ENCODE measurements around the gene PCBP3. TPM values are rescaled to one million over a fixed set of nuclear protein-coding genes. Genes with fewer than 3 reads are reported as not detected.
"Not testable (repeated sequence)": the region's sequence is repeated elsewhere in the genome, so short reads cannot be mapped to it uniquely, and the experiment has no call there.

PCBP3 gene
- total and polyA plus RNA-seq, 2 donors from 2014 or later, result 2.3 to 5.4 TPM

GRCh38 chr21:45848805-45849204, 205.3 kb downstream of the PCBP3 start:
- no peak for TF ChIP-seq CTCF (IDR thresholded peaks at IDR 0.05; ENCODE audit: borderline replicate concordance, extremely low read depth, insufficient read depth)
- DNase-seq (no peak), FAIRE-seq (no peak)
- H3K36me3 ChIP-seq (ENCODE audit: control insufficient read depth in 2 of 3, insufficient read depth in 3 of 3, low read length in 3 of 3), result no peaks in the 10 kb centered on the region
- H3K27me3 ChIP-seq (ENCODE audit: control insufficient read depth, insufficient read depth, low read length), result no peaks in the 10 kb centered on the region
- no peaks in the 10 kb centered on the region for H3K4me1 ChIP-seq (ENCODE audit: control insufficient read depth in 2 of 3, insufficient read depth in 2 of 3, low read depth in 1 of 3, low read length in 3 of 3)
- intact Hi-C loops (cut with DNase I), result no loop called here
- H3K9ac ChIP-seq (ENCODE audit: low read length in 3 of 3), result no peak overlapping the region
- H3K9me3 ChIP-seq (ENCODE audit: control insufficient read depth in 2 of 3, insufficient read depth in 1 of 3, low read length in 3 of 3), result no peaks in the 10 kb centered on the region
- no peak overlapping the region for H3K4me3 ChIP-seq (ENCODE audit: low read length in 3 of 3)
- H3K27ac ChIP-seq (ENCODE audit: low read depth in 2 of 2, low read length in 2 of 2), result no peak overlapping the region

- H3K9me3 ChIP-seq (ENCODE audit: control insufficient read depth in 2 of 3, insufficient read depth in 1 of 3, low read length in 3 of 3), result no peaks in the 10 kb centered on the region
- intact Hi-C loops (cut with DNase I), result no loop called here
These were observed 206.1 kb downstream of the PCBP3 start for GRCh38 chr21:45849651-45850050.

GRCh38 chr21:45850181-45850580, 206.7 kb downstream of the PCBP3 start:
- DNase-seq (no peak), FAIRE-seq (no peak)
- no peak overlapping the region for H3K27ac ChIP-seq (ENCODE audit: low read depth in 2 of 2, low read length in 2 of 2)
- intact Hi-C loops (cut with DNase I), result no loop called here
- TF ChIP-seq CTCF (IDR thresholded peaks at IDR 0.05; ENCODE audit: borderline replicate concordance, extremely low read depth, insufficient read depth), result no peak
- no peak overlapping the region for H3K4me3 ChIP-seq (ENCODE audit: low read length in 3 of 3)
- H3K4me1 ChIP-seq (ENCODE audit: control insufficient read depth in 2 of 3, insufficient read depth in 2 of 3, low read depth in 1 of 3, low read length in 3 of 3), result no peaks in the 10 kb centered on the region
- H3K36me3 ChIP-seq (ENCODE audit: control insufficient read depth in 2 of 3, insufficient read depth in 3 of 3, low read length in 3 of 3), result no peaks in the 10 kb centered on the region
- H3K27me3 ChIP-seq (ENCODE audit: control insufficient read depth, insufficient read depth, low read length), result no peaks in the 10 kb centered on the region
- no peaks in the 10 kb centered on the region for H3K9me3 ChIP-seq (ENCODE audit: control insufficient read depth in 2 of 3, insufficient read depth in 1 of 3, low read length in 3 of 3)
- no peak overlapping the region for H3K9ac ChIP-seq (ENCODE audit: low read length in 3 of 3)

More at GRCh38 chr21:45849651-45850050, 206.1 kb downstream of the PCBP3 start:
- TF ChIP-seq CTCF (IDR thresholded peaks at IDR 0.05; ENCODE audit: borderline replicate concordance, extremely low read depth, insufficient read depth), result no peak
- no peaks in the 10 kb centered on the region for H3K4me1 ChIP-seq (ENCODE audit: control insufficient read depth in 2 of 3, insufficient read depth in 2 of 3, low read depth in 1 of 3, low read length in 3 of 3)
- no peak for FAIRE-seq
- no peak for DNase-seq
- H3K4me3 ChIP-seq (ENCODE audit: low read length in 3 of 3), result no peak overlapping the region
- H3K9ac ChIP-seq (ENCODE audit: low read length in 3 of 3), result no peak overlapping the region
- no peaks in the 10 kb centered on the region for H3K27me3 ChIP-seq (ENCODE audit: control insufficient read depth, insufficient read depth, low read length)
- H3K36me3 ChIP-seq (ENCODE audit: control insufficient read depth in 2 of 3, insufficient read depth in 3 of 3, low read length in 3 of 3), result no peaks in the 10 kb centered on the region
- H3K27ac ChIP-seq (ENCODE audit: low read depth in 2 of 2, low read length in 2 of 2), result no peak overlapping the region

DNA sequence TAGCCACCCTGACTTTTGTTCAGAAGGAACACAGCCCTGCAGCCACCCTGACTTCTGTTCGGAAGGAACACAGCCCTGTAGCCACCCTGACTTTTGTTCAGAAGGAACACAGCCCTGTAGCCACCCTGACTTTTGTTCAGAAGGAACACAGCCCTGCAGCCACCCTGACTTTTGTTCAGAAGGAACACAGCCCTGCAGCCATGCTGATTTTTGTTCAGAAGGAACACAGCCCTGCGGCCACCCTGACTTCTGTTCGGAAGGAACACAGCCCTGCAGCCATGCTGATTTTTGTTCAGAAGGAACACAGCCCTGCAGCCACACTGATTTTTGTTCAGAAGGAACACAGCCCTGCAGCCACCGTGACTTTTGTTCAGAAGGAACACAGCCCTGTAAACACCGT, 208.9 kb downstream of the PCBP3 start:
- H3K27ac ChIP-seq (ENCODE audit: low read depth in 2 of 2, low read length in 2 of 2); H3K4me3 ChIP-seq (ENCODE audit: low read length in 3 of 3); H3K27me3 ChIP-seq (ENCODE audit: control insufficient read depth, insufficient read depth, low read length); DNase-seq; intact Hi-C loops (cut with DNase I); H3K4me1 ChIP-seq (ENCODE audit: control insufficient read depth in 2 of 3, insufficient read depth in 2 of 3, low read depth in 1 of 3, low read length in 3 of 3); H3K36me3 ChIP-seq (ENCODE audit: control insufficient read depth in 2 of 3, insufficient read depth in 3 of 3, low read length in 3 of 3); H3K9ac ChIP-seq (ENCODE audit: low read length in 3 of 3); FAIRE-seq; H3K9me3 ChIP-seq (ENCODE audit: control insufficient read depth in 2 of 3, insufficient read depth in 1 of 3, low read length in 3 of 3): not testable (repeated sequence)

Data from kidney (tissue), 14 donors.